Stimulated activated CD8-positive, alpha-beta memory T cell treated with anti-CD3 and anti-CD28 coated beads, Interleukin-4, amount 100 ng/mL, for 4 hours (primary cell): ENCODE measurements around the gene DNAJB4.
"Not testable (repeated sequence)": the region's sequence is repeated elsewhere in the genome, so short reads cannot be mapped to it uniquely, and the experiment has no call there.

Experiments
- DNase-seq, 2 donors: peaks; one replicate each; pipeline ENCODE4 v3.0.0-alpha.2; 2020; ENCODE audit warnings: low read depth in 2 of 2, low spot score in 1 of 2

The DNAJB4 gene

DNA sequence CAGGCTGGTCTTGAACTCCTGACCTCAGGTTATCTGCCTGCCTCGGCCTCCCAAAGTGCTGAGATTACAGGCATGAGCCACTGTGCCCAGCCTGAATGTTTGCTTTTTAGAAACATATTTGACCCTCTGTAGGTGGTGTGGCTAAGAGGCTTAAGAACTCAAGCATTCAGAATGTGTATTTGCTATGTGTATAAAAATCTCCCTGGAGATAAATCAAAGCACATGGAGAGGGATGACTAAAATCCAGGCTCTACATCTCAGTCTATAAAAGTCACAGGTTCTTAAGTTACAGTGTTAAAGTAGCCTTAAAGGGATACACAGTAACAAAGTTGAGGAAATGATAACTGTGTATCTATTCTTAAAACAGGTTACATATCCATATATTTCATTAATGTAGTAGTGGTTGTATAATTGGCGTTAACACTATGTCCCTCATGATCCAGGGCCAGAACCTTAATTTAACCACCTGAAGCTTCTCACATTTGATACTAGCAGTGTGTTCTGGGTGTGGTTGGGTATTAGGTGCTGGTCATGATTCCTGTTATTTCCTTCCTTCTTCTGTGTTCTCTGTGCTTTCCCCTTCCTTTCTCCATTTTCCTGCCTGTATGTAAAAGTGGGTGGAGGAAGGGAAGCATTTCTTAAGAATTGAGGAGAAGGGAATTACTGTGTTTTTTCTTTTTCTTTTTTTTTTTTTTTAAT lies 57.2 kb downstream of the DNAJB4 start:
- no peak for DNase-seq

DNA sequence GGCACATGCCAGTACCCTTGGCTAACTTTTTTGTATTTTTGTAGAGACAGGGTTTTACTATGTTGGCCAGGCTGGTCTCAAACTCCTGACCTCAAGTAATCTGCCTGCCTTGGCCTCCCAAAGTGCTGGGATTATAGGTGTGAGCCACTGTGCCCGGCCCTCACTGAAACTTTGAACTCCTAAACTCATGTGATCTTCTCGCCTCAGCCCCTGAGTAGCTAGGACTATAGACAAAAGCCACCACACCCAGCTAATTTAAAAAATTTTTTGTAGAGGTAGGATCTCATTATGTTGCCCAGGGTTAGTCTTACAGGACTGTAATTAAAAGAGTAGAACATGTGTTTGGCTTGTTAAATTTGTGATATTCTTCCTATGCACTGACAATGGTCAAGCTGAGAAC lies 60.1 kb downstream of the DNAJB4 start:
- DNase-seq = not testable (repeated sequence)
